ENCODE data around the gene CORO1C.
"Not testable (repeated sequence)": the region's sequence is repeated elsewhere in the genome, so short reads cannot be mapped to it uniquely, and the experiment has no call there.

Gene CORO1C

DNA sequence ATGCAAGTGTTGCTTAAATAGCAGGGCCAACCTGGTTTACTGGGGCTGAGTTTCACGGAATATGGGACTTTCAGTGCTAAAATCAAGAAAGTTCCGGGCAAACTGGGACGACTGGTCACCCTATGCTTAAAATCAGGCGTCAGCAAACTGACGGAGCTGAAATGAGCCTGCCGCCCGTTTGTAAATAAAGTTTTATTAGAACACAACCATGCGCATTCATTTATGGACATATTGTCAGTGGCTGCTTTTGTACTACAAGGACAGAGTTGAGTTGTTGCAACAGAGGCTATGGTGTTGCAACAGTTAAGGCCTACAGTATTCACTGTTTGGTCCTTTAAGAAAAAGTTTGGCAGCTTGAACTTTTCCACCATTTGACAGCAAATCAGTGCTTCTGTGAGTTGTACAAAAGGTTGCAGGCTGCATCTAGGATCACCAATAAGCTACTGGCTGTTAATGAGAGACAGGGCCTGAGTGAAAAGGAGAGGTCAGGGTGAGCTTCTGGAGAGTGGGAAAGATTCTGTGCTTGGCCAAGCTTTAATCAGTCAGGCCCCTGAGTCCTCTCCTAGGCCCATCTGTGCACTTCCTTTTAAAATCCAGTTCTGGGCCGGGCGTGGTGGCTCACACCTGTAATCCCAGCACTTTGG lies 111.0 kb downstream of the CORO1C start:
- peaks cover 3 to 44% (median 20%) of the 10 kb centered on the region in 4 experiments for H3K4me1 ChIP-seq (ENCODE audit: control extremely low read depth in 1 of 4, control insufficient read depth in 4 of 4, insufficient read depth in 4 of 4, low read length in 3 of 4)
- no peak overlapping the region for H3K4me3 ChIP-seq (ENCODE audit: control insufficient read depth in 1 of 7, extremely low read depth in 1 of 7, insufficient read depth in 4 of 7, low read depth in 2 of 7, low read length in 6 of 7)
- peaks cover 2 to 46% (median 43%) of the 10 kb centered on the region in 4 experiments for H3K36me3 ChIP-seq (ENCODE audit: control insufficient read depth in 4 of 4, insufficient read depth in 4 of 4, low read length in 3 of 4)
- H3K27me3 ChIP-seq (replicated peaks in 2 of 5; ENCODE audit: control insufficient read depth in 4 of 5, insufficient read depth in 5 of 5, low read length in 4 of 5) = no peaks in the 10 kb centered on the region
- DNase-seq = no peak
- ChIA-PET CTCF (interaction anchor here (0.7 to 30.5 kb wide), 5 partner anchors 11 to 183 kb away, joined by 3 to 591 read pairs (median 20); partner anchors contain the start of genes ISCU, SART3 and SELPLG), POLR2A (no interaction called here)
- 97% methylated on average over 8 of the region's 10 CpGs for WGBS (ENCODE audit: insufficient coverage)
- no peak overlapping the region for H3K27ac ChIP-seq (ENCODE audit: insufficient read depth in 1 of 2, low read depth in 1 of 2, low read length in 2 of 2, poor library complexity in 1 of 2, severe bottlenecking in 2 of 2)
- H3K9me3 ChIP-seq (ENCODE audit: control extremely low read depth in 1 of 5, control insufficient read depth in 4 of 5, insufficient read depth in 2 of 5, low read depth in 1 of 5, low read length in 4 of 5) = peaks cover 0 to 6% (median 0%) of the 10 kb centered on the region in 5 experiments

GRCh38 chr12:108619369-108620160 lies 111.8 kb downstream of the CORO1C start:
- H3K27me3 ChIP-seq (replicated peaks in 2 of 5; ENCODE audit: control insufficient read depth in 4 of 5, insufficient read depth in 5 of 5, low read length in 4 of 5) = no peaks in the 10 kb centered on the region
- peaks cover 0 to 6% (median 0%) of the 10 kb centered on the region in 5 experiments for H3K9me3 ChIP-seq (ENCODE audit: control extremely low read depth in 1 of 5, control insufficient read depth in 4 of 5, insufficient read depth in 2 of 5, low read depth in 1 of 5, low read length in 4 of 5)
- H3K4me3 ChIP-seq (ENCODE audit: control insufficient read depth in 1 of 7, extremely low read depth in 1 of 7, insufficient read depth in 4 of 7, low read depth in 2 of 7, low read length in 6 of 7) = no peak overlapping the region
- no peak overlapping the region for H3K27ac ChIP-seq (ENCODE audit: insufficient read depth in 1 of 2, low read depth in 1 of 2, low read length in 2 of 2, poor library complexity in 1 of 2, severe bottlenecking in 2 of 2)
- H3K4me1 ChIP-seq (ENCODE audit: control extremely low read depth in 1 of 4, control insufficient read depth in 4 of 4, insufficient read depth in 4 of 4, low read length in 3 of 4) = peaks cover 3 to 44% (median 20%) of the 10 kb centered on the region in 4 experiments
- ChIA-PET POLR2A (no interaction called here), CTCF (interaction anchor here (1.6 to 30.5 kb wide), 8 partner anchors 12 to 181 kb away, joined by 3 to 591 read pairs (median 15); partner anchors contain the start of genes ISCU, SART3 and SELPLG)
- no peak for DNase-seq
- WGBS (ENCODE audit: insufficient coverage) = 97% methylated on average over 10 of the region's 14 CpGs
- peaks cover 2 to 42% (median 41%) of the 10 kb centered on the region in 4 experiments for H3K36me3 ChIP-seq (ENCODE audit: control insufficient read depth in 4 of 4, insufficient read depth in 4 of 4, low read length in 3 of 4)

DNA sequence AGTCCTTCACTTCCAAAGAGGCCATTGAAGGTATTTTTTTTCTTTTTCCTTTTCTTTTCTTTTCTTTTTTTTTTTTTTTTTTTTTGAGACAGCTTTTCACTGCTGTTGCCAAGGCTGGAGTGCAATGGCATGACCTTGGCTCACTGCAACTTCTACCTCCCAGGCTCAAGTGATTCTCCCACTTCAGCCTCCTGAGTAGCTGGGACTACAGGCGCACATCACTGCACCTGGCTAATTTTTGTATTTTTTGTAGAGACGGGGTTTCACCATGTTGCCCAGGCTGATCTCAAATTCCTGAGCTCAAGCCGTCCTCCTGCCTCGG lies 112.4 kb downstream of the CORO1C start:
- not testable (repeated sequence) for H3K27me3 ChIP-seq (replicated peaks in 2 of 5; ENCODE audit: control insufficient read depth in 4 of 5, insufficient read depth in 5 of 5, low read length in 4 of 5); H3K9me3 ChIP-seq (ENCODE audit: control extremely low read depth in 1 of 5, control insufficient read depth in 4 of 5, insufficient read depth in 2 of 5, low read depth in 1 of 5, low read length in 4 of 5); H3K4me3 ChIP-seq (ENCODE audit: control insufficient read depth in 1 of 7, extremely low read depth in 1 of 7, insufficient read depth in 4 of 7, low read depth in 2 of 7, low read length in 6 of 7); DNase-seq; H3K27ac ChIP-seq (ENCODE audit: insufficient read depth in 1 of 2, low read depth in 1 of 2, low read length in 2 of 2, poor library complexity in 1 of 2, severe bottlenecking in 2 of 2)
- WGBS (ENCODE audit: insufficient coverage) = 100% methylated on average over 4 of the region's 4 CpGs
- peaks cover 2 to 36% (median 36%) of the 10 kb centered on the region in 4 experiments for H3K36me3 ChIP-seq (ENCODE audit: control insufficient read depth in 4 of 4, insufficient read depth in 4 of 4, low read length in 3 of 4)
- peaks cover 3 to 44% (median 20%) of the 10 kb centered on the region in 4 experiments for H3K4me1 ChIP-seq (ENCODE audit: control extremely low read depth in 1 of 4, control insufficient read depth in 4 of 4, insufficient read depth in 4 of 4, low read length in 3 of 4)
- ChIA-PET CTCF (interaction anchor here (0.9 to 30.5 kb wide), 15 partner anchors 11 to 423 kb away, joined by 3 to 591 read pairs (median 13); partner anchors contain the start of genes ISCU, SART3 and SELPLG), POLR2A (interaction anchor here (1.3 kb wide), 1 partner anchor 56 kb away, joined by 10 read pairs; the partner anchor contains the start of gene ISCU)

DNA sequence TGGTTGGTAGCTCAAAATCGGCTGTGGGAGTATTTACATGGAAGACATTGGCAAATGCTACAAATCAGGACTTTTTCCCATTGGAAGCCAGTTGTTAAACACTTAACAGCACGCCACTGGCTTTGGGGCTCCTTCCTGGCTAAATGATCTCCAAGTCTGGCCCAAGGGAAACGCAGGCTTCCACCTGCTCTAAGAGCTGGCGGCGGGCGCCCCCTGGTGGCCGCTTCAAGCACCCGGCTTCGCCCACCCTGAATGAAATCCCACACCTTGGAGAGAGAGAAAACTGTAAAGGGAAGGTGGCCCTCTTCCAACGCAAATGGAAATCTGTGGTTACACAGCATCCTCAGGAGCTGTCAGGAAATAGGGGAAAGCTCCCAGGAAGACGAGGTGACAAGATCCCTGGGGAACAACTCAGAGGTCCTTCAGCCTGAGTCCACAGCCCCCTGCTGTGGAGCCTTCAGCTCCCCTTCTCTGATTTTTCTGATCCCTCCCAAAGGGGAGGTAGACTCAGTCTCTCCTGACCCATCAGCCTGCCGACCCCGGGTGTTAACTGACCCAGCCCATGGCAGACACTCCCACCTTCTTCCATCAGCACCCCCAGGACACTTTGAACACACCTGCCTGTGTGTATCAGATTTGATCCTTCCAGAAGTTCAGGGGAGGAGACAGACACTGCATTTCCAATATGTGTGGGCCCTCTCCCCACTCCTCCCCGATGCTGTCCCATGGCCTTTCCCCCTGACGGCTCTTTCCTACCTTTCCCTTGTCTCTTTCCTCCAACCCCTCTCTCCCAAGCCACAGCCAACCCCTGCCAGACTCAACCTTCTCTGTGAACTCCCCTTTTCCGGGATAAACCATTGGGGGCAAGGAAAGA lies 113.0 kb downstream of the CORO1C start:
- DNase-seq = peak; percentile 76 to 84 (median 82)
- Histone ChIP-seq H3K27ac (ENCODE audit: insufficient read depth in 1 of 2, low read depth in 1 of 2, low read length in 2 of 2, poor library complexity in 1 of 2, severe bottlenecking in 2 of 2) (no peak overlapping the region), H3K4me1 (ENCODE audit: control extremely low read depth in 1 of 4, control insufficient read depth in 4 of 4, insufficient read depth in 4 of 4, low read length in 3 of 4) (peaks cover 3 to 47% (median 20%) of the 10 kb centered on the region in 4 experiments), H3K36me3 (ENCODE audit: control insufficient read depth in 4 of 4, insufficient read depth in 4 of 4, low read length in 3 of 4) (peaks cover 2 to 30% (median 30%) of the 10 kb centered on the region in 4 experiments), H3K9me3 (ENCODE audit: control extremely low read depth in 1 of 5, control insufficient read depth in 4 of 5, insufficient read depth in 2 of 5, low read depth in 1 of 5, low read length in 4 of 5) (peaks cover 0 to 6% (median 0%) of the 10 kb centered on the region in 5 experiments), H3K4me3 (ENCODE audit: control insufficient read depth in 1 of 7, extremely low read depth in 1 of 7, insufficient read depth in 4 of 7, low read depth in 2 of 7, low read length in 6 of 7) (no peak overlapping the region), H3K27me3 (replicated peaks in 2 of 5; ENCODE audit: control insufficient read depth in 4 of 5, insufficient read depth in 5 of 5, low read length in 4 of 5) (no peaks in the 10 kb centered on the region)
- ChIA-PET CTCF (interaction anchor here (0.8 to 30.5 kb wide), 29 partner anchors 10 to 424 kb away, joined by 3 to 591 read pairs (median 4); partner anchors contain the start of genes ISCU, SART3 and SELPLG), POLR2A (interaction anchor here (1.1 to 1.3 kb wide), 3 partner anchors 17 to 56 kb away, joined by 3 to 10 read pairs (median 4); partner anchors contain the start of gene ISCU)
- 11% methylated on average over 14 of the region's 16 CpGs for WGBS (ENCODE audit: insufficient coverage)

DNA sequence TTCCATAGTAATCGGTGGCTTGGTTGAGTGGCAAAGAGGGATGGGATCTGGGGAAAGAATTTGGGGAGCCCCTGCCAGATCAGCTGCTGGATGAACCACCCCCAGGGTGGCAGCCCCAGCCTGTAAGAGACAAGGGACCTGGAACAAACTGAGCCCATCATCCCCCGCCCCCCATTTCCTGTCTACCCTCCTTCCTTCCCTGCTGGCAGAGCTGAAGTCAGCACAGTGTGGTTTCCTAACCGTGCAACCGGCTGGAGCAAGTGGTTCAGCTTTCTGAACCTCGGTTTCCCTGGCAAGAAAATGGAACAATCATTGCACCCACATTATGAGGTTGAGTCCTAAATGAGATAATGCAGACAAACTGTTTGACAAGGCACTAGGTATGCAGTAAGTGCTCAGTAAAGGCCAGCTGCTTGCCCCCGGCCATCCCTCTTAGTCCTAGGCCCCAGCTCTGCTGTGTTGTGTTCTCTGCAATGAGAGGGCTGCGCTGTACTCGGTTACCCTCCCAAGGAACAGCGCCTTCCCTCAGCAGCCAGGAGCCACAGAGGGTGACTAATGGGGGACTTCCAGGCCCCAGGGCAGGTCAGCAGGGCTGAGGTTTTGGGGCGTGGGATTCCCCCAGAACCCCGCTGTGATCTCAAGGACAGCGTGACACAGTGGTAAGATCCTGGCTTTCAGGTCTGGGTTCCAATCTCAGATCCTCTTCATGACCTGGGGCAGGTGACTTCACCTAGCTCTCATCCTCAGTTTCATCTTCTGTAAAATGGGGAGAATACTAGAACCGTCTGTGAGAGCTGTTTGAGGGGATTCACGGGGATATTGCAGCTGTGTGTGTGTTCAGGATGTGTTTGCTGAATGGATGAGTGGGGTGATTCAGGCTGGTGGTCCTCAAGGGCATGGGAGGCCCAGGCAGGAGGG lies 114.1 kb downstream of the CORO1C start:
- ChIA-PET POLR2A (interaction anchor here (1.0 to 1.3 kb wide), 5 partner anchors 16 to 55 kb away, joined by 3 to 10 read pairs (median 4); partner anchors contain the start of genes ISCU and SELPLG), CTCF (interaction anchor here (0.8 to 30.5 kb wide), 23 partner anchors 9 to 235 kb away, joined by 3 to 591 read pairs (median 7); partner anchors contain the start of genes ISCU, SART3 and SELPLG)
- H3K27ac ChIP-seq (ENCODE audit: insufficient read depth in 1 of 2, low read depth in 1 of 2, low read length in 2 of 2, poor library complexity in 1 of 2, severe bottlenecking in 2 of 2) = peak overlapping the region in 1 of 2 experiments; percentile 44
- peaks cover 3 to 43% (median 19%) of the 10 kb centered on the region in 4 experiments for H3K4me1 ChIP-seq (ENCODE audit: control extremely low read depth in 1 of 4, control insufficient read depth in 4 of 4, insufficient read depth in 4 of 4, low read length in 3 of 4)
- H3K27me3 ChIP-seq (replicated peaks in 2 of 5; ENCODE audit: control insufficient read depth in 4 of 5, insufficient read depth in 5 of 5, low read length in 4 of 5) = no peaks in the 10 kb centered on the region
- H3K9me3 ChIP-seq (ENCODE audit: control extremely low read depth in 1 of 5, control insufficient read depth in 4 of 5, insufficient read depth in 2 of 5, low read depth in 1 of 5, low read length in 4 of 5) = peaks cover 0 to 6% (median 0%) of the 10 kb centered on the region in 5 experiments
- DNase-seq = peak; percentile 52 to 90 (median 90)
- peak overlapping the region in 3 of 7 experiments; percentile 4 to 32 (median 7) for H3K4me3 ChIP-seq (ENCODE audit: control insufficient read depth in 1 of 7, extremely low read depth in 1 of 7, insufficient read depth in 4 of 7, low read depth in 2 of 7, low read length in 6 of 7)
- WGBS (ENCODE audit: insufficient coverage) = 60% methylated on average over 11 of the region's 14 CpGs
- peaks cover 0 to 19% (median 19%) of the 10 kb centered on the region in 4 experiments for H3K36me3 ChIP-seq (ENCODE audit: control insufficient read depth in 4 of 4, insufficient read depth in 4 of 4, low read length in 3 of 4)
